ENCODE measurements around the gene MMP25.
"Not testable (repeated sequence)": the region's sequence is repeated elsewhere in the genome, so short reads cannot be mapped to it uniquely, and the experiment has no call there.

- TF ChIP-seq POLR2AphosphoS5 (IDR thresholded peaks at IDR 0.05; ENCODE audit: low read depth, low read length); TAF1 (IDR thresholded peaks at IDR 0.05; ENCODE audit: borderline replicate concordance, low read depth, low read length): not testable (repeated sequence)
These were observed 25.8 kb downstream of the MMP25 start for GRCh38 chr16:3072148-3072547.
